HFF-Myc (cell line): ENCODE measurements around the gene LANCL3.

Experiments used
- DNase-seq: peaks from one replicate; pipeline ENCODE4 v3.0.0-alpha.2; 2011; ENCODE audit warnings: low read depth; ENCODE audit errors: extremely low read depth
- H3K4me3 ChIP-seq: replicated peaks from 2 replicates; pipeline ENCODE4 v1.5.1; 2011; ENCODE audit warnings: low read depth, mild to moderate bottlenecking, control low read depth, low read length
- CTCF ChIP-seq: IDR thresholded peaks from 2 replicates; pipeline ENCODE4 v1.5.1; 2012; ENCODE audit warnings: mild to moderate bottlenecking, low read depth, low read length, control low read depth; ENCODE audit errors: missing control alignments

Gene LANCL3

GRCh38 chrX:37684973-37685372 lies 113.5 kb downstream of the LANCL3 start:
- H3K4me3 ChIP-seq: no peak overlapping the region
- DNase-seq: no peak
- TF ChIP-seq CTCF: no peak

DNA sequence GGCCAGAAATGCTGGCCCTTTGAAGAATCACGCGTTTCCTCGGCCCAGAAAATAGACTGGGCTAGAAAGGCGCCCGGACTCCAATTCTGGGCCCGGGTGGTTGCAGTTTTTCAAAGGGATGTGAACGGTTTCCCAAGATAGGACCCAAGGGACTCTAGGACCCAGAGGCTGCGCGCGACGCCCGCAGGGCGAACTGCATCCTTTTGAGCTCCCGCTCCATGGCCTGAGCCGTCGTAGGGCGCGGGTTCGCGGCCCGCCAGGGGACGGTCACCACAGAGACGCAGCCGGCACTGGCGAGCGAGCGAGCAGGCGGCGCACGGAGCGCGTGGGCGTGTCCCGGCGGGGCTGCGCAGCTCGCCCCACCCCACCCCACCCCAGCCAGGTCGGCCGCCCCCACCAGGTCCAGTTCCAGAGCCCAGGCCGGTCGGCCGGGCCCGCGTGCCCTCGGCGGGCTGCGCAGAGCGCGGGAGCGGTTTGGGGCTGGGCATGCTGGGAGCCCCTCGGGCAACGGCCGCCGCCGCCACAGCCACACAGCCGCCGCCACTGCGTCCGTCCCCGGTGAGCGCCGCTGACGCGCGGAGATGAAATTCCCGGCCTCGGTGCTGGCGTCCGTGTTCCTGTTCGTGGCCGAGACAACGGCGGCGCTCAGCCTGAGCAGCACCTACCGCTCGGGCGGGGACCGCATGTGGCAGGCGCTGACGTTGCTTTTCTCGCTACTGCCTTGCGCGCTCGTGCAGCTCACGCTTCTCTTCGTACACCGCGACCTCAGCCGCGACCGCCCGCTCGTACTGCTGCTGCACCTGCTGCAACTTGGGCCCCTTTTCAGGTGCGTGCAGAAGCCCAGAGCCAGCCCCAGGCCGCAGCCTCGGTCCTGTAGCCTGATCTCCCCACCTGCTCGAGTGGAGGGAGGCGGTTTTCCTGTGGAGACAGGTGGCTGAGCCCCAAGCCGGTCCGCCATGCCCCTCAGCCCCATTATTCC lies 114.2 kb downstream of the LANCL3 start, which contains the start of gene XK:
Gene XK (plus strand): TSS at position 411 of the 979 bp plus-strand sequence. CDS start 171 bp downstream, at position 582.
- TF ChIP-seq CTCF: no peak
- H3K4me3 ChIP-seq: peak within 1 kb of the TSS; percentile 21; the same call in 1 of the 2 replicates
- no peak for DNase-seq

GRCh38 chrX:37686369-37686995 lies 115.0 kb downstream of the LANCL3 start:
- no peak for TF ChIP-seq CTCF
- no peak overlapping the region for H3K4me3 ChIP-seq

GRCh38 chrX:37686996-37687395 lies 115.5 kb downstream of the LANCL3 start:
- no peak for DNase-seq
- TF ChIP-seq CTCF: no peak
- no peak overlapping the region for H3K4me3 ChIP-seq

More at GRCh38 chrX:37686369-37686995, 115.0 kb downstream of the LANCL3 start:
- no peak for DNase-seq

DNA sequence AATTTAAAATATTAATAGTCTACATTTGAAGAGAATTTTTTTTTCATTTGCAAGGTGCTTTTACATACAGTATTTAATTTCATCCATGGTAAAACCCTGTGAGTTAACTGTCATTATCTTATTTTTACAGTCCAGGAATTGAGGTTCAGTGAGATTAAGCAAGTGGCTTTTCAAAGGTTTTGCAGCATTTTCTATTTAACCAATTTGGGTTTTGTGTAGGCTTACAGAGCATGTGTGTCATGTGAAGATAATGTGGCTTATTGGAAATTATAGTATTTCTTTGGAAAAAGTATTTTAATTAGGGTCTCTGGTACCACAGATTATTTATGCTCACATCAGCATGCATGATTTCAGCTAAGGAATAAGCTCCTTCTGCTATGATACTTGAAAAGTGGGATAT lies 118.7 kb downstream of the LANCL3 start:
- TF ChIP-seq CTCF: no peak
- DNase-seq: no peak
- H3K4me3 ChIP-seq: no peak overlapping the region

- no peak overlapping the region for H3K4me3 ChIP-seq
- DNase-seq: no peak
- TF ChIP-seq CTCF: no peak
These were observed 121.5 kb downstream of the LANCL3 start for GRCh38 chrX:37692918-37693317.
